DOHH2 (cell line): ENCODE data around the gene ANXA7.

Experiments
- EZH2phosphoT487 ChIP-seq: fragments of 200-600 bp; sonication (generic); IDR thresholded peaks from 2 replicates; pipeline ENCODE4 v1.6.1; 2017; ENCODE audit warnings: borderline replicate concordance, mild to moderate bottlenecking, antibody characterized with exemption, low read length, moderate library complexity, mixed read lengths
- TF ChIP-seq, protein P1 (sequence below): fragments of 200-600 bp; sonication (generic); IDR thresholded peaks from one replicate; pipeline ENCODE4 v1.5.1; 2014; ENCODE audit warnings: antibody characterized with exemption, mild to moderate bottlenecking, low read depth, low read length; ENCODE audit not compliant: poor library complexity, severe bottlenecking

DNA sequence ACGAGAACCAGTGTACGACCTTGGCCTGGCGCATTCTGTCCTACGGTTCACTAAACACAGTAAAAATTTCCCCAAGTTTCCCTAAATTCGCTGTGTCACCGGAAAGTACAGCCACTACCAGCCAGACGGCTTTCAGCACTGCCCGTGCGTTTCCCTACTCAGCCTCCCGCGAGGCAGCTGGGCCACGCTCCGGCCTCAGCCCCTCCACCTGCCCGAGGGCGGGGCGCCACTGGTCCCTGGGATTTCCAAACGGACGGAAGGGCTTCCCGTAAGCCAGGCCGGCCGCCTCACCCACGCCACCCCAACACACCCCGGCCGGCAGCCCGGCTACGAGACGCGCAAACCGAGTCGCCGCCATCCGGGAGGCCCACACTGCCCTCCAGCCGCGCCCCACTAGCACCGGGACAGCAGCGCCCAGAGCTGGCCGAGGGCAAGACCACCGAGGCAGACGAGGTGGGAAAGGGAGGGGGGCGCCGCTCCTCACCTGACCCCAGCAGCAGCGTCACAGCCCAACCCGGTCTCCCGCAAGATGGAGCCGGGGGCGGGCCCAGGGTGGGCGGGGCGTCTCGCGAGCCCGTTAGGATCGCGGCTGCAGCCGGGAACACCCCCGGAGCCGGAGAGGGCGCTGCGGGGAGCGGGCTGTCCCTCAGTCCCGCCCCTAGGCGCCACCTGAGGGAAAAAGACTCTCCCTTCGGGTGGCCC lies at the start of gene ANXA7:
- TF ChIP-seq, protein P1, sequence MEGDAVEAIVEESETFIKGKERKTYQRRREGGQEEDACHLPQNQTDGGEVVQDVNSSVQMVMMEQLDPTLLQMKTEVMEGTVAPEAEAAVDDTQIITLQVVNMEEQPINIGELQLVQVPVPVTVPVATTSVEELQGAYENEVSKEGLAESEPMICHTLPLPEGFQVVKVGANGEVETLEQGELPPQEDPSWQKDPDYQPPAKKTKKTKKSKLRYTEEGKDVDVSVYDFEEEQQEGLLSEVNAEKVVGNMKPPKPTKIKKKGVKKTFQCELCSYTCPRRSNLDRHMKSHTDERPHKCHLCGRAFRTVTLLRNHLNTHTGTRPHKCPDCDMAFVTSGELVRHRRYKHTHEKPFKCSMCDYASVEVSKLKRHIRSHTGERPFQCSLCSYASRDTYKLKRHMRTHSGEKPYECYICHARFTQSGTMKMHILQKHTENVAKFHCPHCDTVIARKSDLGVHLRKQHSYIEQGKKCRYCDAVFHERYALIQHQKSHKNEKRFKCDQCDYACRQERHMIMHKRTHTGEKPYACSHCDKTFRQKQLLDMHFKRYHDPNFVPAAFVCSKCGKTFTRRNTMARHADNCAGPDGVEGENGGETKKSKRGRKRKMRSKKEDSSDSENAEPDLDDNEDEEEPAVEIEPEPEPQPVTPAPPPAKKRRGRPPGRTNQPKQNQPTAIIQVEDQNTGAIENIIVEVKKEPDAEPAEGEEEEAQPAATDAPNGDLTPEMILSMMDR: peak; percentile 35
- no peak for TF ChIP-seq EZH2phosphoT487
